CMK (cell line): ENCODE measurements around the gene SLC23A1.
"Not testable (repeated sequence)": the region's sequence is repeated elsewhere in the genome, so short reads cannot be mapped to it uniquely, and the experiment has no call there.

ENCODE experiments used
- DNase-seq: peaks from one replicate; pipeline ENCODE4 v3.0.0-alpha.2; 2010; ENCODE audit warnings: low read depth

The SLC23A1 gene

DNA sequence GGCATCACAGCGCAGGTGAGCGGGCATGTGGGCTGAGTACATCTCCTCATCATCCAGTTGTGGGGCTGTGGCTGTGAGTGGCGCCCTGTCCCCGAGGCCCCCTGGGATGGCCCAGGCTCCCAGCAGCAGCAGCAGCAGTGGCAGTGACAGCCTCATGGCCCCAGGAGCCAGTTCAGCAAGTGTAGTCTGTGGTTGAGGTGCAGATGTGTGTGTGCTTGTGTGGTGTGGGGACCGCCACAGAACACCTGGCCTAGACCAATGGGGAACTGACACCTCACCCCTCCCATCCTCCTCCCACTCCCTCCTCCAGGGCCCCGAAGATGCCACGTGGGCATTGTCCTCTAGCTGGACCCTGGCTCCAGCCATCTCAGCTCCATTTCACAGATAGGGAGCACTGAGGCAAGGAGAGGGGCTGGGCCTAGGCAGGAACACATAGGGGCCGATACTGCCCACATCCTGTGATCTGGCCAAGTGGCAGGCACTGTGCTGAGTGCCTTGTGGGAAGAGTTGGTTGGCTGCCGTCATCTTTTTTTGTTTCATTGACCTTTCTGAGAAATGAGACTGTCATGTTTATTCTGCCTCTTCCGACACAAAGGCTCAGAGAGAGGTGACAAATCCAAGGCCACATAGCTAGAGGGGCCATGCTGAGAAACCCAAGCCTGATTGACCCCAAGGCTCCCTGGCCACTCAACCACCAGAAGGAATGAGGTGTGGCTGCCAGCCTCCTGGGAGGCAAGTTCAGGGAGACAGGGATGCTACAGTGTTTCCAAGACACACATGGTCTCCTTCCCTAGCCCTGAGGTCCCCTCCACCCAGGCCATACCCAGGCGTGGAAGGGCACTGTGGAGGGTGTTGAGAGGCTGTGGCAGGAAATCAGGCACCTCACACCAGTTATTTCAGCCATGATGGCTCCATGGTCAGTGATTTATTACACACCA, 6.9 kb upstream of the SLC23A1 start, which contains the start of gene MZB1:
TSS of gene MZB1 (minus strand) at position 213 of the 938 bp plus-strand sequence. CDS start at position 156, 57 bp downstream.
- DNase-seq, result no peak

GRCh38 chr5:139388198-139388821, 5.2 kb upstream of the SLC23A1 start:
- no peak for DNase-seq

DNA sequence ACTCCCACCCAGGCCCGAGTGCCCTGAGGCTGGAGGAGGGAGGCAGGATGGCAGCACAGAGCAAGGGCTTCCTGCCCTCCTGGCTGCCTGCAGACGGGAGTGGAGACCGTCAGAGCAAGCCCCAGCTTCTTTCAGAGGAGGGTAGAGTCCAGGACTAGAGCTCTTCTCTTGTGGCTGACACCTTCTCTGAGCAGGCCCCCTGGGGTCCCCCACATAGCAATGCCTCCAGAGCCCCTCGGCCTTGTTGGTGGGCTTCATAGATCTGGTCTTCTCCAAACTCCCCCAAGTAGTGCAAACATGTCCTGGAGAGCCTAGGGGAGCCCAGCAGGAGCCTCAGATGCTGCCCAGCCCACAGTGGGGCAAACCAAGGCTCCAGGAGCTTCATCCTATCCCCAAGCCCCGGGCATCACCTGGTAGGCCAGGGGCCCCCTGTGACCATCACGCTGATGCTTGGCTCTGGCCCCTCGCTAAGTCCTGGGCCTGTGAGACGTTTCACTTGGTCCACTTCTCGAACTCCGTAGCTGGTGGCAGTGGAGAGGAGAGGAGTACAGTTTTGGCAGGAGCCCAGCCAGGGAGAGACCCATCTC, 4.6 kb upstream of the SLC23A1 start:
- no peak for DNase-seq

GRCh38 chr5:139386956-139387355, 3.9 kb upstream of the SLC23A1 start:
- DNase-seq, result not testable (repeated sequence)

- no peak for DNase-seq
Observed at GRCh38 chr5:139386050-139386438, 2.9 kb upstream of the SLC23A1 start.

GRCh38 chr5:139385061-139386049, 2.3 kb upstream of the SLC23A1 start:
- DNase-seq, result no peak

DNA sequence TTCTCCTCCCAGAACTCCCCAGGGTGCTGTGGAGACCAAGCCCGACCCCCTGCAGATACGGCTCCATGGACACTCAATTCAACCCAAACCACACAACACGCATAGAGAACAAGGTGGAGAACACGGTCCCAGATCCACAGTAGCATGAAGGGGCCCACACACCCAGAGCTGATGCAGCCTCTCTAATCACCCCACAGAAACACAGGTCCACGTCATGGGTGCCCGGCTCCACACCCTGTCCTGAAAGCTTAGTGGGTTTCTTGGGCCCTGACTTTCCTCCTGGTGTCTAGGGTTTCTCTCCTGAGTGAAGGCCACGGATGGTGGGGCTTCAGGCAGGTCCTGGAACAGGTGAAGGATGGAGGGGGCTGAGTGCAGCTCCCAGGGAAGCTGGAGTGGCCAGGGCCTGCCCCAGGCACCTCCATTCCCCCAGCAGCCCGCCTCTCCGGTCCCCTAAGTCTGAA, 1.5 kb upstream of the SLC23A1 start:
- no peak for DNase-seq

- no peak for DNase-seq
Observed at GRCh38 chr5:139383993-139384590, 995 bp upstream of the SLC23A1 start.

DNA sequence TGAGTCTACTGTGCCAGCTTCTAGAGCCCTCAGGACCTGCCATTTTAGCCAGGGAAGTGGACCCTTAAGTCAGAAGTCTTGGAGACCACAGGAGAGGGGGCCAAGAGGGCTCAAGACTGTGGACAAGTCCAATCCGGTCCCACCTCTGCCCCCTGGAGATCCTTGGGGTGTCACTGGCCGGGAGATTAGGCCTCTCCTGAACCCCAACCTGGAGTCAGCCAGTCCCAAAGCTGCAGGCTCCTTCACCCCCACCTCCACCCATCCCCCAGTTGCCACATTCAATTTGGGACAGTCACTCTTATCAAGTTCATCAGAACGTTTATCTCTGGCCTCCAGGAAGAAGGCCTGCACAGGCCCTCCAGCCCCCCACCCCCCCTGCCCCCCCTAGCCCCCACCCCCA, 290 bp downstream of the SLC23A1 start:
- no peak for DNase-seq

- no peak for DNase-seq
Observed at GRCh38 chr5:139381837-139382761, 998 bp downstream of the SLC23A1 start.

GRCh38 chr5:139379626-139380449, 3.3 kb downstream of the SLC23A1 start:
- no peak for DNase-seq

DNA sequence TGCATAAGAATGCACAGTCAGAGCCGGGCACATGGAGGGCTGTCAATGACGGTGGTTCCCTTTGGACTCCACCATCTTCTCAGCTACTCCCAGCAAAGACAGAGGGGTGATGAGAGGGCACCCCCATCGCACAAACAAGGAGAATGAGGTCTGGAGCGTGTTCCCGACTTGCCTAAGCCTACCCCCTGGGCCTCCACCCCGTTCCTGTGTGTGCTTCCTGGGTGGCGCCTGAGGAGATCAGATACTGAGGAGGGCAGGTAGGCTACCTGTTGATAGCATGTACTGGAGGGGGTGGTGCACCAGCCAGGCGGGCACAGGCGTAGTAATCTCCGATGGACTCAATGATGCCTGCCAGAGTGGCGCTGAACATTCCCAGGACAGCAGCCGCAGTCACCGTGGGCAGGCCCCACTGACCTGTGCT, 4.1 kb downstream of the SLC23A1 start:
- DNase-seq, result no peak

DNA sequence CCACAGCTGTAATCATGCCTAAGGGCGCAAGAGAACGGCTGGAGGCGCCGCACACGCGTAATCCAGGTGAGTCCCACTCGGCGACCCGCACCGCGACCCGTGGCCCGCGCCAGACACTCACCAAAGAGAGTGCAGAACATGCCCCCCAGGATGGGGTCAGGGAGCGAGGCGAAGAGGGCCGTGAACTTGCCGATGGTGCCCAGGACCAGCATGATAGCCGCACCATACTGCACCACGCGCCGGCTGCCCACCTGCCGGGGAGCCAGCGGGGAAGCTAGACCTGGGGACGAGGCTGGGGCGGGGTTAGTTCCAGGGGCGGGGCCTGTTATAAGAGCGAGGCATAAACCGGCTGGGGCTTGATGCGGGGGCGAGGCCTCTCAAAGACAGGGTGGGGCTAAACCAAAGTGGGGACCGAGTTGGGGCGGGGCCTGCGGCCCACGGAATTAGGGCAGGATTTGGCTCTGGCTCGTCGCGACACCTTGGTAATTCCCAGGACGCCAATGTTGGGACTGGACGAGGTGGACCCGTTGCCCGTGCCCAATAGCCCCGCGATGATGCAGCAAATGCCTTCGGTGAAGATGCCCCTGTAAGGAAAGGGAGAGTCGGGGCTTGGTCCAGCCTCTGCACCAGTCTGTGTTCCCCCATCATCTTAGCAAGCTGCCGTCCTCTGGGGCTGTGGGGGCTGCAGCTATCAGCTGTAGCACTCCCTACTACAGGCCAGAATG, 4.8 kb downstream of the SLC23A1 start:
- no peak for DNase-seq

GRCh38 chr5:139377226-139377625, 5.9 kb downstream of the SLC23A1 start:
- no peak for DNase-seq

DNA sequence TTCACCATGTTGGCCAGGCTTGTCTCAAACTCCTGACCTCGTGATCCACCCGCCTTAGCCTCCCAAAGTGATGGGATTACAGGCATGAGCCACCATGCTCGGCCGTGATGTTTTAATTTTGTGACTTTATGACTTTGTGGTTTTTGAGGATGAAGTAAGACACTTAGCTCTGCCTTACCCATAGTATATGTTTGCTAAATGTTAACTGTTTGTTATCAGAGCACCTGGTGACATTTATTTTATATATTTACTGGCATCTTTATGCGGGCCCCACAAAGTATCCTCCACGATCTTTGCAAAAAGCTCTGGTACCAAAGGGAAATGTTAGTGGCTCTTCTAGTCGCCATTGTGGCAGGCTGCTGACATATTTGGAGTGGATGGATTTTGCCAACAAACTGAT, 6.7 kb downstream of the SLC23A1 start:
- DNase-seq, result no peak

DNA sequence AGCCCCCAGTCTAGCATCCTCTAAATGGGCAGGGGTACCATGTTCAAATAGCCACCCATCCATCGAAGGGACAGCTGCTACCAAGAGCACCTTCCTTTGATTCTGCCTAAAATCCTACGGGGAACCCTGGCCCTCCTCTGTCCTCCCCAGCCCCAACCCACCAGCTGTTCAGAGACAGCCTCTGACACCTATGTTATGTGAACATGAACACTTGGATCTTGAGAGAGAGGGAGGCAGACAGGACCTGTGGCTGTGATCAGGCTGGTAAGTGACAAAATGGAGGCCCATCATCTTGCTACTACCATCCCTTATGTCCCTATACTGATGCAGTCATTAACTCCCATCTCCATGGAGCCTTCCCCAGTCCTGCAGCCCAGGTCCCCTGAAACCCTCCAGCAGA, 8.2 kb downstream of the SLC23A1 start:
- DNase-seq, result no peak

DNA sequence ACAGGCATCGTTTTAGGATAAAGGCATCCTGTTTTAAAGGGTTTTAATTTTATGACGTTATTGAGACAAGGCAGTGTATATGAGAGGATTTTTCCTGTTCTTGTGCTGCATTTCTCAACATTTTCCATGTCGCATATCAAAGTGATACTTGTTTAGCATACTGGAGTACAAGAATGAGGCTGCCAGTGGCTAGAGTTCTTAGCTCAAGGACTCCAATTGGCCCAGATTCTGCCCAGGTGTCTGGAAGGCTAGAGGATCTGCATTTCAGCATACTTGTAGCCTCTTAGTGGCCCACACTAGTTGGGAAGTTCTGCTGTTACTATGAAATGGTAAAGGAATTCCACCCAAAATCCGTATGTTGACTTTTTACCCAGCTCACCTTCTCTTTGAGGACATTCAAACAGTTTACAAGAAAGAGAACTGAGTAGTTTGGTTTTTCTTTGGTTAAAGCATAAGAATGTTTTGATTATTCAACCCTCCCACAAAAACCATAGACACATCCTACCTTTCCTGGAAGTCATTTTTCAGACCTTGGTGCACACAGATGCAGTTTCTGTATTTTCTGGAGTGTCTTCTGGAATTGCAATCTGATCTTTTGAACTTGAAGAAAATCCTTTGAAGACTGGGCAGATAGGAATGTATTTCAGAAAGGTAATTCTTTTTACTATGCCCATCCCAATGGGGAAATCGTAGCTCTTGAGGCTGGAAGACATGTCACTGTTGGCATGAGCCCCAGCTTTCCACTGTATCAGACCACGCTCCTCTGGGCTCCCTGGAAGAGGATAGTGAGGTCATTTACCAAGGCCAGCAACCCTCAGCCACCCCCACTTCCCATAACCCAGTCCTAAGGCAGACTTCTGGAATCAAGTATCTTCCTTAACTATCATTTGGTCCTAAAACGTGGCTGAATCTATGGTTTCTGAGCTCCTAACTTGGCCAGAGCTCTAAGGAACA, 11.3 kb downstream of the SLC23A1 start:
- DNase-seq, result no peak
